ENCODE data around the gene SMAD2. TPM values are rescaled to one million over a fixed set of nuclear protein-coding genes. Genes with fewer than 3 reads are reported as not detected.

The SMAD2 gene
- total RNA-seq, 2 donors from 2014 or later, result 92.1 to 102 TPM

DNA sequence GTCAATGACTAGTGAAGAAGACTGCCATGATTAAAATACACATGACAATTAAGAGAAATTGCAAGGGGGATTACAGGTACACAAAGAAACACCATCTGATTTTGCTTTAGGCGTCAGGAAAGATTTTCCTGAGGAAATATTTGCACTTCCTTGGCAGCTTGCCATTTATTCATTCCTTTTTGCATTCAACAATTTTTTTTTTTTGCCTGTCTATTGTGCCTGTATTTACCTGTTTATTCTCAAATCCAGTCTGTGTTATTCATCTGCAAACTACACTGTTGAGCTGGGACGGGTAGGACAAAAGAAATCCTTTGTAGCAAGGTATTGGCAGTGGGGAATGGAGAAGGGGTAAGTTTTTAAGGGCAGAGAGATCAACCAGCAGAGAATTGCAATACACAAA lies 31.8 kb downstream of the SMAD2 start:
- peaks cover 69 to 71% of the 10 kb centered on the region in 2 donors for H3K4me1 Mint-ChIP-seq (ENCODE audit: low read depth in 2 of 2)
- H3K27me3 Mint-ChIP-seq, result no peaks in the 10 kb centered on the region
- peaks cover 22% of the 10 kb centered on the region for H3K36me3 Mint-ChIP-seq
- H3K4me3 Mint-ChIP-seq, result no peak overlapping the region
- ATAC-seq, result no peak
- H3K9me3 Mint-ChIP-seq, result no peaks in the 10 kb centered on the region
- no peak for DNase-seq (ENCODE audit: low spot score)
- no peak overlapping the region for H3K27ac Mint-ChIP-seq

DNA sequence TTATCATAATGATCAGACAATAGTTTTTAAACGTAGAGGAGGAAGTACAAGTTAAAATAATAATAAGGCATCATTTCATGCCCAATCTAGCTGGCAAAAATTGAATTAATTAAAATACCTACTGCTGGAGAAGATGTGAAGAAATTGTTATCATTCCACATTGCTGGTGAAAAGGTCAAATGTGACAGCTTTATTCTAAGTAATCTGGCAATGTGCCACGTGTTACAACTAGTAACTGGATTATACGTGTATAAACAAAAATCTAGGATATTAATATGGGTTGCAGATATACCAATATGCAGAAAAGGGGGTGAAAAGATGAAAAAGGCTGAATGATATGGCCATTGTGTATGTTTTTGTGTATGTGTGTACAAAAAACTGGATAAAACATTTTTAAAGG lies 32.4 kb downstream of the SMAD2 start:
- Mint-ChIP-seq H3K36me3 (peaks cover 16% of the 10 kb centered on the region), H3K9me3 (no peaks in the 10 kb centered on the region), H3K27ac (no peak overlapping the region), H3K4me3 (no peak overlapping the region), H3K27me3 (no peaks in the 10 kb centered on the region), H3K4me1 (ENCODE audit: low read depth in 2 of 2) (peaks cover 65 to 66% of the 10 kb centered on the region in 2 donors)
- DNase-seq (ENCODE audit: low spot score) (no peak), ATAC-seq (no peak)

DNA sequence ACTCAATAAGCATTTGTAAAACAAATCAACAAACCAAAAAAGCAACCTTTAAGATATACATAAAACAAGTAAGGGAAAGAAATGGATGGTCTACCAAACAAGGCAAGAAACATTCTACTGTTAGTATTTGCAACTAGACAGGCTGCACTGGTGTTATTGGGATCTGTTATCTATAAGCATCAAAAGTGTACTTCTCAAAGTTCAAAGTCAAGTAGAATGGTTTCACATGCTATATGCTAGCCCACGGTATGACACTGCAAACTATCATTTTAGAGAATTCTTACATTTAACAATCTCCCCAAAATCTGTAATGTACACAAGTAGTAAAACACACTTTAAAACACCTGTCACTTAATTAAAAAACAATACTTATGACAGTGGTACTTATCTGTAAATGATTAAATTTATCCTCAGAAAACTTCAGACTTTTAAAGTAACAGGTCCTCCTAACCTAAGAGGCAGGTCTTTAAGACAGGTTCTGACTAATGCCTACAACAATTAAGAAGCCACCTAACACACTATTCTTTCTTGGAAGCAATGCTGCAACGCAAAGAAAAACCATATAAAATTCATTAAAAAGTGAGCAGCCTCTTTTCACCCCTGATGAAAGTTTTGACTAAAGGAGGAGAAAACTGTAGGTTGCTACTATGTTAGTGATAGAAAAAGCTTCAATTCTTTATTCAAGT lies 34.8 kb downstream of the SMAD2 start:
- no peaks in the 10 kb centered on the region for H3K27me3 Mint-ChIP-seq
- ATAC-seq, result no peak
- H3K27ac Mint-ChIP-seq, result peak overlapping the region in 1 of 2 donors; percentile 2
- no peak overlapping the region for H3K4me3 Mint-ChIP-seq
- peaks cover 45 to 48% of the 10 kb centered on the region in 2 donors for H3K4me1 Mint-ChIP-seq (ENCODE audit: low read depth in 2 of 2)
- H3K36me3 Mint-ChIP-seq, result peaks cover 9% of the 10 kb centered on the region
- H3K9me3 Mint-ChIP-seq, result no peaks in the 10 kb centered on the region
- DNase-seq (ENCODE audit: low spot score), result no peak

DNA sequence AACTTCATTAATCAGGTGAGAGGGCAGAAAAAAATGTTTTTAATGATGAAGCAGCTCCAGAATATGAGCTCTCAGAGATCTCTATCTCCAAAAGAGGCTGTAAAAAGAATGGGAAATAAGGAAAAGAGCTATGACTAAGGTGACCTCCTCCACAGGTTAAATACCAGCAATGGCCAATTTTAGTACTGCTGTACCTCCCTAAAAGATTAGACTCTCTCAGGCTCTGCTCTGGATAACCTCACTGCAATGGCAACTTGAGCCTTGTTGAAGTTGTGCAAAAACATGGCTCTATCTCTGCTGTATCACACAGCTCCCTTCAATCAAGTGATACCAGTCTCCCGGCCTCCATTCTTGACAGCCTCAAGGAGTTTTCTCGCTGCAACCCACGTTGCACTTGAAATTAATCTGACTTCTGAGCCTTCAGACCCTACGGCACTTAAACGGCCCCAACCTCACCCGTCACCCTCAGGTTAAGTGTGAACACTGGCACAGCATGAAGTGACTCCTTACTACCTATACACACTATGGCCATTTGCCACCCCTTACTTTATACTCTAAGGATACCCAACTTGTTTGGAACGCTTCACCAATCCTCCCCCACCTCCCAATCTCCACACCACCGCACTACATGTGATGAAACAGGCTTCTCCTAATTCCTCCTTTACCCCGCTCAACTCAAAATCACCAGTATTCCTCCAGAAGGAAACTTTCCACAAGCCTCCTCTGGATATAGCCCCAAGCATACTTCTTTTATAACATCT lies 36.3 kb downstream of the SMAD2 start:
- H3K27me3 Mint-ChIP-seq, result no peaks in the 10 kb centered on the region
- H3K27ac Mint-ChIP-seq, result peak overlapping the region in 1 of 2 donors; percentile 2
- no peak overlapping the region for H3K4me3 Mint-ChIP-seq
- H3K36me3 Mint-ChIP-seq, result peaks cover 9% of the 10 kb centered on the region
- ATAC-seq (no peak), DNase-seq (ENCODE audit: low spot score) (no peak)
- no peaks in the 10 kb centered on the region for H3K9me3 Mint-ChIP-seq
- peaks cover 33 to 35% of the 10 kb centered on the region in 2 donors for H3K4me1 Mint-ChIP-seq (ENCODE audit: low read depth in 2 of 2)

DNA sequence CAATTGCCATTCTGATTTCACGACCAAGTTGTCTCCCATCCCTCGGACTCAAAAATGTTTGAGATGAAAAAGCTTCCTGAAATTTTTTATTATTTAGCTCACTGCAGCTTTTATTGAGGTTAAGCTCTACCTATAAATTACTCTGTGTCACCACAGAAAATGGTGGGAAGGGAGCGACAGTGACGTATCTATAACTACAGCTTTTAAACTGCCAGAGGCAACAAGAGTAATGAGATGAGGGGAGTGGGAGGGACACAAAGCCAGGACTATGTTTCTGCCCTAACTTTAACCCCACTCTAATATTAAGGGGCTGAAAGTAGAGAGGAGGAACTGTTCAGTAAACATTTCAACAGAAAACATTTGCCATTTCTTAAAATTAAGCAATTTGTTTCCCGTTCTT lies 37.4 kb downstream of the SMAD2 start:
- no peak overlapping the region for H3K4me3 Mint-ChIP-seq
- H3K27ac Mint-ChIP-seq, result no peak overlapping the region
- DNase-seq (ENCODE audit: low spot score) (no peak), ATAC-seq (no peak)
- H3K9me3 Mint-ChIP-seq, result no peaks in the 10 kb centered on the region
- peaks cover 9% of the 10 kb centered on the region for H3K36me3 Mint-ChIP-seq
- H3K27me3 Mint-ChIP-seq, result no peaks in the 10 kb centered on the region
- H3K4me1 Mint-ChIP-seq (ENCODE audit: low read depth in 2 of 2), result peaks cover 35 to 40% of the 10 kb centered on the region in 2 donors

DNA sequence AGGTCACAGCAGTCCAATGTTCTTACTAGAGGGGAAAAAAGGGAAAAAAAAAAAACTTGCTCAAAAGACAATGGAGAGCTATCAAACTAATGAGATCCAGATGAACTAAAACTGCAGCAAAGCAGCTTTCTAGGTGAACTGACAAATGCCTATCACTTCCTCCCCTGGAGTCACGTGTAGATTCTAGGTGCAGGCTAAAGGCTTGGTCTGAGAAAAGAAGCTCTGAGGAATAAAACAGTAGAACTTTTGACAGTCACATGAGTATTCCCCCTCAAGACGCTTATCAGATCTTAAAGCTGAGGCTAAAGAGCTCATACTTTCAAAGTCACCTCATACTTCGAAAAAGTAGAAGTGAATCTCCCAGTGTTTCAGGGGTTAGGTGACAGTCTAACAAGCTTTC lies 42.3 kb downstream of the SMAD2 start:
- DNase-seq (ENCODE audit: low spot score), result no peak
- Mint-ChIP-seq H3K4me1 (ENCODE audit: low read depth in 2 of 2) (peaks cover 31 to 38% of the 10 kb centered on the region in 2 donors), H3K27me3 (no peaks in the 10 kb centered on the region), H3K4me3 (no peak overlapping the region), H3K36me3 (peaks cover 4% of the 10 kb centered on the region), H3K9me3 (no peaks in the 10 kb centered on the region), H3K27ac (peak overlapping the region in 1 of 2 donors; percentile 59)
- ATAC-seq, result no peak

DNA sequence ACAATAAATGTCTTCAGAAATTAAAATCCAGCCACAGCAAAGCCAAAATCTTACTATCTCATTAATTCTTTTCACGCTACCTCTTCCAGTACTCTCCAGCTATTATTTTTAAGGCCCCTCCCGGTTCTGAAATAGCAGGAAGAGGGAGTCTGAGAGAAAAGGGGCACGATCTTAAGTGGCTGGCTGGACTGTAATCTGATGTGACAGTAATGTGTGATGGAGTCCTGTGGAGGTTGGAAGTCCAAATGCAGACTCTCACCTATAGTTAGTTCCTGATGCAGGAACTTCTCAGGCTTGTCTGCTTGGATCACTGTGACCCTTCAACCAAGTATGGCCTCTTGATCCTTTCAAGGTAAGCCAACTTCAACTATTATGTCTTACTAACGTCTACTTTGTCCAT lies 43.2 kb downstream of the SMAD2 start:
- Mint-ChIP-seq H3K36me3 (peaks cover 4% of the 10 kb centered on the region), H3K27me3 (no peaks in the 10 kb centered on the region), H3K9me3 (no peaks in the 10 kb centered on the region), H3K27ac (peak overlapping the region in 1 of 2 donors; percentile 59), H3K4me3 (no peak overlapping the region), H3K4me1 (ENCODE audit: low read depth in 2 of 2) (peaks cover 27 to 38% of the 10 kb centered on the region in 2 donors)
- no peak for ATAC-seq
- no peak for DNase-seq (ENCODE audit: low spot score)

DNA sequence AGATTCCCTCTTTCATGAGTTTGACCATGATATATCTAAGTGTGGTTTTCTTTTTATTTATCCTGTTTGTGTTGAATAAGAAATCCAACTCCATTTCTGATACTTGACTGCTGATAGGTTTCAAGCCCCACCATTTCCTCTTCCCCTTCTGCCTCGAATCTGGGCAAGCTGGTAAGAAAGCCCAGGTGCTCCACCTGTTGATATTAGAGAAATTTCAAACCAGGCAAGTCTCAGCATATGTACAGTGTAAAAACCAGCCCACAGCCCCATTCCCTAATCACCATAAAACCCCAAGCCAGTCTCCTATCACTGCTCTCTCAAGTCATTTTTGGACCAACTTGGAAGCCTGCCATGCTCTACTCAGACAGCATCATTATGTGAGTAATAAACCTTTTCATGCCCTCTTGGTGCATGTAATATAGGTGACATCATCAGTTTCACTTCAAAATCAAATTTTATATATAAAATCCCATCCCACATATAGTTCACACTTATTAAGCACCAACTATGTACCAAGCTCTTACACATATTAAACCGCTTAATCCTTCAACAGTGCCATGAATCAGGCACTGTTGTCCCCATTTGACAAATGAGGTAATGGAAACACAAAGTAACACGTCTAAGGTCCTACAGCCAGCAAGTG lies 46.6 kb downstream of the SMAD2 start:
- no peak for DNase-seq (ENCODE audit: low spot score)
- peaks cover 19% of the 10 kb centered on the region for H3K36me3 Mint-ChIP-seq
- no peaks in the 10 kb centered on the region for H3K9me3 Mint-ChIP-seq
- H3K4me3 Mint-ChIP-seq, result no peak overlapping the region
- peaks cover 30 to 45% of the 10 kb centered on the region in 2 donors for H3K4me1 Mint-ChIP-seq (ENCODE audit: low read depth in 2 of 2)
- no peaks in the 10 kb centered on the region for H3K27me3 Mint-ChIP-seq
- H3K27ac Mint-ChIP-seq, result peak overlapping the region in 1 of 2 donors; percentile 22
- ATAC-seq, result no peak

DNA sequence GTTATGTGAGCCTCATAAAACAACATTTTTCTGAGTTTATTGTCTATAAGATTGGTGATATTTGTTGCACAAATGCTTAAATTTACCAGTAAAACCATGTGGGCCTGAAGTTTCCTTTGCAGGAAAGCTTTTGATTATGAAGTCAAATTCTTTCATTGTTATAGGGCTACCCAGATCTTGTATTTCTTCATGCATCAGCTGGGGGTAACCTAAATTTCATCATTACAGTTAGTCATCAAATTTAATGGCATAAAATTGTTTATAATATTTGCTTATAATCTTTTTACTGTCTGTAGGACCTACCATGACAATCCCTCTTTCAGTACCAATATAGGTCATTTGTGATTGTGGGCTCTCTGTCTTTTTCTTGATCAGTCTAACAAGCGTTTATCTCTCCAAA lies 47.8 kb downstream of the SMAD2 start:
- DNase-seq (ENCODE audit: low spot score) (no peak), ATAC-seq (no peak)
- no peaks in the 10 kb centered on the region for H3K9me3 Mint-ChIP-seq
- no peaks in the 10 kb centered on the region for H3K27me3 Mint-ChIP-seq
- peaks cover 23 to 38% of the 10 kb centered on the region in 2 donors for H3K4me1 Mint-ChIP-seq (ENCODE audit: low read depth in 2 of 2)
- H3K36me3 Mint-ChIP-seq, result peaks cover 19% of the 10 kb centered on the region
- H3K27ac Mint-ChIP-seq, result no peak overlapping the region
- H3K4me3 Mint-ChIP-seq, result no peak overlapping the region

DNA sequence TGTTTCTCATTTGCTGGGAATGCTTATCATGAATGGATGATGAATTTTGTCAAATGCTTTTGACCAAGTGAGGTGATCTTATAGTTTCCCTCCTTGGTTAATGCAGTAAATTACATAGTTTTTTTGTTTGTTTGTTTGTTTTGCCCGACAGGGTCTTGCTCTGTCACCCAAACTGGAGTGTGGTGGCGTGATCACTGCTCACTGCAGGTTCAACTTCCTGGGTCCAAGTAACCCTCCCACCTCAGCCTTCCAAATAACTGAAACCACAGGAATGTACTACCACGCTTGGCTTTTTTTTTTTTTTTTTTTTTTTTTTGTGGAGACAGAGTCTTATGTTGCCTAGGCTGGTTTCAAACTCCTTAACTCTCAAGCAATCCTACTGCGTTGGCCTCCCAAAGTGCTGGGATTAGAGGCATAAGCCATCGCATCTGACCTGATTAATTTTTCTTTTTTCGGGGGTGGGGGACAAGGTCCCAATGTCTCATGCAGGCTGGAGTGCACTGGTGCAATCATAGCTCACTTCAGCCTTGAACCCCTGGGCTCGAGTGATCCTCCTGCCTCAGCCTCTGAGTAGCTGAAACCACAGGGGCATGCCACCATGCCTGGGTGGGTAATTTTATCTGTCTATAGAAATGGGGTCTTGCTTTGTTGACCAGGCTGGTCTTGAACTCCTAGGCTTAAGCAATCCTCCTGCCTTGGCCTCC lies 48.6 kb downstream of the SMAD2 start:
- Mint-ChIP-seq H3K4me3 (no peak overlapping the region), H3K27me3 (no peaks in the 10 kb centered on the region), H3K36me3 (peaks cover 19% of the 10 kb centered on the region), H3K27ac (no peak overlapping the region), H3K9me3 (no peaks in the 10 kb centered on the region), H3K4me1 (ENCODE audit: low read depth in 2 of 2) (peaks cover 16 to 32% of the 10 kb centered on the region in 2 donors)
- no peak for DNase-seq (ENCODE audit: low spot score)
- ATAC-seq, result no peak

DNA sequence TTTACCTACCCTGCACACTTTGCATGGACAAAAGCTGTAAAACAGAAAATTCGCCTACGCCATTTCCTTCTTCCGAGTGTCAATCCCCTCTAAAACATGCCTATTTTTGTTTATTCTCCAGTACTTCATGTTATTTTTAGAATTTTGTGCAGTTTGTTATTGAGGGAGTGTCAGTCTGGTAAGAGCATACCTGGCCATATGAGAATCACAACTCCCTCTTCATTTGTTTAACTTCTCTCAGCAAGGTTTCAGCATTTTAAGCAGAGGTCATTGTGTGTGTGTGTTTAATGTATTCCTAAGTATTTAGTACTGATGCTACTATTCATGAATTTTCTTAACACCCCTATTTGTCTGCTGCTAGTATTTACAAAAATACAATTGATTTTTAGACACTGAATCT lies 49.4 kb downstream of the SMAD2 start:
- Mint-ChIP-seq H3K4me1 (ENCODE audit: low read depth in 2 of 2) (peaks cover 20 to 30% of the 10 kb centered on the region in 2 donors), H3K27ac (no peak overlapping the region), H3K4me3 (no peak overlapping the region), H3K9me3 (no peaks in the 10 kb centered on the region), H3K36me3 (peaks cover 19% of the 10 kb centered on the region), H3K27me3 (no peaks in the 10 kb centered on the region)
- DNase-seq (ENCODE audit: low spot score), result no peak
- no peak for ATAC-seq

DNA sequence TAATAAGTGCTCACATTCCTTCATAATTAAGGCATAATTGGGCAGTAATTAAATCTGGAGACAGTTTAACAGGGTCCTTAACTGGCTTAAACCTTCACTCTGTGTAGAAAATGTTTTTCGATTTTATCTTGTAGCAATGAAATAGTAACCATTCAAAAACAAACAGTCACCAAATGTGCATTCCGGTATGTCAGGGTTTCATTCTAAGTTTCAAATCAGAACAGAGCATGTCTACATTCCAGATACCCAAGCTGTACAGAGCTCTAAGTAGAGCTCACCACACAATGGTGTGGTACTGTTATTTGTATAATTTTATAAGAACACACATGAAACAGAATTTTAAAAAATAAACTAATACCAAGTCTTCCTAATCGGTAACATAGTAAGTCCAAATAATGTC lies 52.6 kb downstream of the SMAD2 start:
- Mint-ChIP-seq H3K4me3 (no peak overlapping the region), H3K27me3 (no peaks in the 10 kb centered on the region), H3K4me1 (ENCODE audit: low read depth in 2 of 2) (peaks cover 24 to 35% of the 10 kb centered on the region in 2 donors), H3K9me3 (no peaks in the 10 kb centered on the region), H3K36me3 (peaks cover 15% of the 10 kb centered on the region), H3K27ac (no peak overlapping the region)
- ATAC-seq, result no peak
- no peak for DNase-seq (ENCODE audit: low spot score)

DNA sequence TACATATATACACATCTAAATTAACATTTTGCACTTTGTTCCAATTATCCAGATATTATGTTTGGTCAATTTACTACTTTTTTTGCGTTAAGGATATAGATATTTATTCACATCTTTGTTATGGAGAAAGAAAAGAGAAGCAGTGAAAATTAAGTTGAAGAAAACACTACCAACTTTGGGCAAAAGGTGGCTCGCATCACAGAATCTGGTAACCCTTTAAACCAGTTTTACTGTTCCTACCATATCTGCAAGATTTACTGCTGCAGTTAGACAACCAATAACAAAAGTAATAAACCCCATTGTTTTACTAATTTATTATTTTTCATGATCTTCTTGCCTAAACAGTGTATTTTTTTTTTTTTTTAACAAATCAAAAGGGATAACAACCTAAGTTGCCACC lies 53.6 kb downstream of the SMAD2 start:
- Mint-ChIP-seq H3K4me1 (ENCODE audit: low read depth in 2 of 2) (peaks cover 25 to 35% of the 10 kb centered on the region in 2 donors), H3K27ac (no peak overlapping the region), H3K9me3 (no peaks in the 10 kb centered on the region), H3K4me3 (no peak overlapping the region), H3K27me3 (no peaks in the 10 kb centered on the region), H3K36me3 (peaks cover 15% of the 10 kb centered on the region)
- DNase-seq (ENCODE audit: low spot score) (no peak), ATAC-seq (no peak)

Measured in natural killer cell treated with Interleukin-12 subunit alpha and Interleukin-12 subunit beta and Interleukin-15 and Interleukin-18, amount 100 ng/mL, for 72 hours (primary cell).